K562 (cell line): Measurements from ENCODE around the gene PRUNE1. TPM values are rescaled to one million over a fixed set of nuclear protein-coding genes. Genes with fewer than 3 reads are reported as not detected.

Experiments used
- ATAC-seq: fragments of 200-7000 bp; cut with Tn5 transposase; 3 replicates; pipeline ENCODE4 v1.9.1; 2020; ENCODE audit warnings: moderate library complexity
- BruUV-seq: library from RNA; stranded (reverse); fragments of 400-500 nt; replicated peaks from 2 replicates; lab custom pipeline; 2021; lab: Mats Ljungman, UMichigan
- CTCF ChIA-PET: fragments of 300-600 bp; formaldehyde crosslinking; extraction: SDS; loops from one replicate; lab custom pipeline; 2021; ENCODE audit warnings: low intra/inter-chr PET ratio; lab: Yijun Ruan, JAX
- POLR2A ChIA-PET: fragments of 300-600, 350-650 bp; sonication (Branson Sonifier 250); formaldehyde crosslinking; extraction: SDS; loops from one replicate; lab custom pipeline; 2021; ENCODE audit warnings: antibody characterized with exemption, inconsistent platforms; lab: Yijun Ruan, JAX
- DNase-seq, 4 experiments: peaks; one replicate each; pipeline versions ENCODE4 v3.0.0 to v3.0.0-alpha.2; 2011 to 2018; ENCODE audit warnings: low spot score in 3 of 4, mixed read lengths in 3 of 4; ENCODE audit errors: extremely low read depth in 1 of 4
- FAIRE-seq: peaks from 2 replicates; lab custom pipeline; 2011; peaks lifted over from hg19 to GRCh38; lab: Jason Lieb, UNC
- H2AFZ ChIP-seq: 2 replicates; pipeline ENCODE4 v1.6.0; 2011; ENCODE audit warnings: low read depth, low read length, control low read depth, inconsistent platforms
- H3K27ac ChIP-seq: fragments of 200-600 bp; 3 replicates; pipeline ENCODE4 v1.8.0; 2011; ENCODE audit warnings: low read depth, mild to moderate bottlenecking, control low read depth, inconsistent platforms, low read length, moderate library complexity, mixed read lengths; ENCODE audit errors: extremely low read depth
- H3K27me3 ChIP-seq, 2 experiments: fragments of 300-600 bp in 1 of 2; 2 replicates in 1 of 2; 3 replicates in 1 of 2; pipeline versions ENCODE4 v1.6.0 to v1.8.0; 2011; ENCODE audit warnings: inconsistent platforms in 2 of 2, low read length in 2 of 2, mild to moderate bottlenecking in 1 of 2, mixed read lengths in 1 of 2, moderate library complexity in 1 of 2; ENCODE audit not compliant: control insufficient read depth in 2 of 2, insufficient read depth in 2 of 2
- H3K36me3 ChIP-seq: fragments of 300-600 bp; 3 replicates; pipeline ENCODE4 v1.8.0; 2011; ENCODE audit warnings: mild to moderate bottlenecking, low read length, inconsistent platforms; ENCODE audit not compliant: control insufficient read depth, insufficient read depth
- H3K4me1 ChIP-seq, 2 experiments: fragments of 200-600 bp in 1 of 2; replicated peaks in 1 of 2; 2 replicates in 1 of 2; 3 replicates in 1 of 2; pipeline versions ENCODE4 v1.5.1 to v1.8.0; 2011; ENCODE audit warnings: inconsistent platforms in 2 of 2, low read length in 2 of 2, mild to moderate bottlenecking in 1 of 2, mixed read lengths in 1 of 2, moderate library complexity in 1 of 2; ENCODE audit not compliant: control insufficient read depth in 2 of 2, insufficient read depth in 2 of 2
- H3K4me2 ChIP-seq: 2 replicates; pipeline ENCODE4 v1.6.1; 2011; ENCODE audit warnings: low read length, control low read depth, inconsistent platforms, mixed read lengths; ENCODE audit not compliant: insufficient read depth
- H3K4me3 ChIP-seq: fragments of 200-600 bp; sonication (generic), shearing (Covaris generic); 2 replicates; pipeline ENCODE4 v1.5.1; 2016; ENCODE audit warnings: control low read depth, inconsistent platforms
- H3K79me2 ChIP-seq: fragments of 200-600 bp; 3 replicates; pipeline ENCODE4 v1.8.0; 2011; ENCODE audit warnings: low read length, inconsistent platforms; ENCODE audit not compliant: control insufficient read depth, insufficient read depth
- H3K9ac ChIP-seq, 2 experiments: 2 replicates each; pipeline versions ENCODE4 v1.6.0 to v1.6.1; 2011; ENCODE audit warnings: low read depth in 2 of 2, low read length in 2 of 2, control low read depth in 1 of 2, inconsistent platforms in 1 of 2, mild to moderate bottlenecking in 1 of 2, mixed read lengths in 1 of 2; ENCODE audit not compliant: insufficient read depth in 1 of 2
- H3K9me1 ChIP-seq: one replicate; pipeline ENCODE4 v1.6.0; 2011; ENCODE audit warnings: inconsistent platforms, mild to moderate bottlenecking, low read length, moderate library complexity; ENCODE audit not compliant: control insufficient read depth, insufficient read depth
- H3K9me3 ChIP-seq: replicated peaks from 2 replicates; pipeline ENCODE4 v1.5.1; 2011; ENCODE audit warnings: low read depth, low read length, inconsistent platforms; ENCODE audit not compliant: control insufficient read depth, insufficient read depth
- H4K20me1 ChIP-seq: replicated peaks from 2 replicates; pipeline ENCODE4 v1.6.1; 2011; ENCODE audit warnings: low read length, inconsistent platforms, mixed read lengths; ENCODE audit not compliant: control insufficient read depth, insufficient read depth
- BCOR ChIP-seq: fragments of 450-650 bp; IDR thresholded peaks from 2 replicates; pipeline ENCODE4 v1.6.1; 2016
- CEBPB ChIP-seq: fragments of 450-650 bp; IDR thresholded peaks from 2 replicates; pipeline ENCODE4 v1.6.1; 2016; ENCODE audit warnings: missing genetic modification characterization, missing compliant biosample characterization
- CHD2 ChIP-seq: IDR thresholded peaks from 2 replicates; pipeline ENCODE4 v1.6.1; 2011; ENCODE audit warnings: low read depth, low read length
- DDX20 ChIP-seq: fragments of 450-650 bp; IDR thresholded peaks from 2 replicates; pipeline ENCODE4 v1.6.1; 2016; ENCODE audit warnings: missing genetic modification characterization, low read depth, mild to moderate bottlenecking, missing compliant biosample characterization, moderate library complexity
- DIDO1 ChIP-seq: fragments of 450-650 bp; IDR thresholded peaks from 2 replicates; pipeline ENCODE4 v1.6.1; 2016; ENCODE audit warnings: low read depth, missing biosample characterization, missing genetic modification characterization
- ERF ChIP-seq: fragments of 450-650 bp; formaldehyde crosslinking; IDR thresholded peaks from 2 replicates; pipeline ENCODE4 v1.4.0; 2020; ENCODE audit warnings: mild to moderate bottlenecking, mixed read lengths
- FOXP1 ChIP-seq: sonication (generic); formaldehyde crosslinking; IDR thresholded peaks from 2 replicates; pipeline ENCODE4 v1.8.0; 2022; ENCODE audit warnings: mild to moderate bottlenecking, missing genetic modification reagents
- HDGF ChIP-seq: fragments of 450-650 bp; IDR thresholded peaks from 2 replicates; pipeline ENCODE4 v1.6.1; 2016
- HMGN3 ChIP-seq: IDR thresholded peaks from 2 replicates; pipeline ENCODE4 v1.6.1; 2011; ENCODE audit warnings: borderline replicate concordance, low read depth, mild to moderate bottlenecking, mixed read lengths, low read length; ENCODE audit not compliant: insufficient read length; ENCODE audit errors: extremely low read depth
- JUND ChIP-seq, 2 experiments: IDR thresholded peaks; 2 replicates in 1 of 2; 3 replicates in 1 of 2; pipeline ENCODE4 v1.6.1; 2011; ENCODE audit warnings: borderline replicate concordance in 2 of 2, low read depth in 2 of 2, low read length in 2 of 2, improper control_type of control experiment in 1 of 2, missing biosample characterization in 1 of 2, missing genetic modification characterization in 1 of 2, missing genetic modification reagents in 1 of 2
- KLF13 ChIP-seq: fragments of 450-650 bp; IDR thresholded peaks from 2 replicates; pipeline ENCODE4 v1.6.1; 2016; ENCODE audit warnings: missing genetic modification characterization, low read depth, mild to moderate bottlenecking, missing compliant biosample characterization, moderate library complexity, borderline replicate concordance
- SP1 ChIP-seq: sonication (generic); formaldehyde crosslinking; IDR thresholded peaks from 2 replicates; pipeline ENCODE4 v1.8.1; 2022; ENCODE audit warnings: mild to moderate bottlenecking, missing genetic modification reagents
- TGIF2 ChIP-seq: sonication (generic); formaldehyde crosslinking; IDR thresholded peaks from 2 replicates; pipeline ENCODE4 v1.8.1; 2022; ENCODE audit warnings: mild to moderate bottlenecking, missing genetic modification reagents, moderate library complexity
- WGBS: fragments of 100-300 bp; shearing (Covaris generic); methylation state at CpG from one replicate; pipeline ENCODE4 v1.1.6; 2016; ENCODE audit warnings: low coverage, mixed read lengths; ENCODE audit not compliant: insufficient coverage; ENCODE audit errors: missing lambda C conversion rate; 5-methylcytosine and 5-hydroxymethylcytosine counted together
- in situ Hi-C: fragments of 300-500 bp; cut with MboI; formaldehyde crosslinking; loops from 4 replicates; pipeline ENCODE4 v1.15.0; 2018; ENCODE audit warnings: inconsistent platforms, mixed read lengths
- intact Hi-C: fragments of 100-400 bp; cut with micrococcal nuclease; formaldehyde crosslinking; loops from 2 replicates; pipeline ENCODE4 v1.14.2; 2022
- polyA plus RNA-seq, 8 experiments: library from polyadenylated mRNA; depleted of rRNA in 4 of 8; stranded (reverse) in 5 of 8; unstranded in 3 of 8; fragments of >200 nt; fragmentation: Nextera tagmentation in 2 of 8; fragmentation: Illumina TruSeq in 1 of 8; extraction: Ambion mirVana in 2 of 8; extraction: Trizol in 1 of 8; gene quantifications; 2 replicates each; pipeline versions ENCODE4 v1.2.1 to v1.2.3, GENCODE V29; 2011 to 2014; ENCODE audit warnings: inconsistent platforms in 1 of 8, missing spikeins in 1 of 8
- total RNA-seq, 7 experiments: library from RNA; depleted of rRNA in 6 of 7; stranded (reverse); fragments of >200 nt in 6 of 7; fragmentation: Illumina TruSeq in 2 of 7; extraction: Trizol in 2 of 7; gene quantifications; 2 replicates each; pipeline versions ENCODE4 v1.2.1 to v1.2.3, GENCODE V29; 2011 to 2021; ENCODE audit warnings: low replicate concordance in 1 of 7
- TF ChIP-seq, protein P1 (sequence below): IDR thresholded peaks from 2 replicates; pipeline ENCODE4 v1.6.1; 2011; ENCODE audit warnings: borderline replicate concordance, low read depth, mild to moderate bottlenecking, moderate library complexity, low read length; ENCODE audit not compliant: insufficient read depth, poor library complexity, severe bottlenecking
- TF ChIP-seq, protein P2 (sequence below), 3 experiments: IDR thresholded peaks in 2 of 3; conservative IDR thresholded peaks in 1 of 3; 2 replicates each; pipeline ENCODE4 v1.5.1; 2011 to 2012; ENCODE audit warnings: low read length in 3 of 3, mild to moderate bottlenecking in 3 of 3, control low read depth in 2 of 3, improper control_type of control experiment in 1 of 3, inconsistent platforms in 1 of 3, low read depth in 1 of 3, mixed read lengths in 1 of 3, moderate library complexity in 1 of 3; ENCODE audit not compliant: insufficient read depth in 2 of 3

The PRUNE1 gene
- total and polyA plus RNA-seq, 9 of the 15 experiments (the other 6 are each of a cell fraction or from before 2014, with no cell fraction given) = 16.7 to 48.3 (median 26.2) TPM

DNA sequence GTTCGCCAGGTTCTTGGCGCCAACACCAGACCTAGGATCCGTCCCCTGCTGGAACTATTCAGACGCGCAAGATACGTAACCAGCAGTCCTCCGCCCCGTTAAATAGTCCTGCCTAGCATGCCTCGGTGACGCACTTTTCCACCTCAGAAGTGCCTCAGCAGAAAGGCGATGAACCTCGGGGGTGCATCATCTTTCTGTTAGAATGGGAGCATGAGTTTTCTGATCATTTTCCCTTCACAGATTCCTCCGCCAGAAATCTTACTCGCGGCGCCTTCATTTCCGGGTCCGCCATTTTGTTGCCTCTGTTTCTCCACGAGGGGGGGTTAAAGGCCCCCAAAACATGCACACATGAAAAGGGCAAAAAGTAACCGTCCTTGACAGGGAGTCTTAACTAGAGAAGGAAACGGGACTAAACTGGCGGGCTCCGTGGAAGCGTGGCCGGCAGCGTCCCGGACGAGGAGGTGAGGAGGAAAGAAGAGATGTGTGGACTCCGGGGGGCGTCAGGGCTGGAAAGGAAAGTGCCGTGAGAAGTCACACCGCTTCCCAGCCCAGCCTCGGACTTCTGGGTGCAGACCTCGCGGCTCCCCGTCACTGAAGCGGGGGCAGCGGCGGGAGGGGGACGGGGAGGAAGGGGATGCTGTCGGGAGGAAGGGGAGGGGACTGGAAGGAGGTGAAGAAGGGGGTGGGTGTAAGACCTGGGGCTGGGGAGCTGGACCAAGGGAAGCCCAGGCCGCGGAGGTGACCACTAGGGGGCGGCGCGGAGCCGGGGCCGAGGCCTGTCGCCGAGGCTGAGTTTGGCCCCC, 62.4 kb downstream of the PRUNE1 start, which contains the start of gene GABPB2 (continued):
- TF ChIP-seq TGIF2 (CRISPR knock-in tag) = no peak
- peak; percentile 20; the same call in 1 of the 2 replicates for TF ChIP-seq JUND (IDR thresholded peaks at IDR 0.05; ENCODE audit: borderline replicate concordance, low read depth, low read length)
- peak; percentile 80; the same call in 2 of the 3 replicates for TF ChIP-seq JUND (tag; IDR thresholded peaks at IDR 0.05; ENCODE audit: borderline replicate concordance, low read depth, low read length)
- TF ChIP-seq DIDO1 (tag) = peak; percentile 94
- no peak for TF ChIP-seq HMGN3
- TF ChIP-seq, all 486 proteins: peak for 227

DNA sequence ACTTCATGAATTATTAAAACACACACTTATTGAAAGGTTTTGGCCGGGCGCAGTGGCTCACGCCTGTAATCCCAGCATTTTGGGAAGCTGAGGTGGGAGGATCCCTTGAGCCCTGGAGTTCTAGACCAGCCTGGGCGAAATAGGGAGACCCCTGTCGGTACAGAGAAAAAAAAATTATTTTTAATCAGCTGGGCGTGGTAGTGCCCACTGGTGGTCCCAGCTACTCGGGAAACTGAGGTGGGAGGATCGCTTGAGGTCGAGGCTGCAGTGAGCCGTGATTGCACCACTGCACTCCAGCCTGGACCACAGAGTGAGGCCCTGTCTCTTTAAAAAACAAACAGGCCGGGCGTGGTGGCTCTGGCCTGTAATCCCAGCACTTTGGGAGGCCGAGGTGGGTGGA, 64.0 kb downstream of the PRUNE1 start:
- intact Hi-C loops (loop anchor here (5.0 kb wide), 1 partner anchor 65 kb away; the partner anchor contains the start of genes MINDY1 and PRUNE1), in situ Hi-C loops (no loop called here)
- no peak overlapping the region for H3K9ac ChIP-seq
- H3K27ac ChIP-seq = no peak overlapping the region; the same call in 2 of the 3 replicates
- WGBS = 31% methylated on average over 13 of the region's 13 CpGs
- ChIA-PET CTCF (interaction anchor here (0.6 kb wide), 1 partner anchor 37 kb away, joined by 6 read pairs; no protein-coding TSS in a partner anchor), POLR2A (interaction anchor here (0.6 to 1.5 kb wide), 5 partner anchors 9 to 668 kb away, joined by 3 to 6 read pairs (median 3); no protein-coding TSS in a partner anchor)
- no peak for DNase-seq
- H3K79me2 ChIP-seq = peaks cover 20% of the 10 kb centered on the region
- no peak for ATAC-seq
- H3K36me3 ChIP-seq = peaks cover 15% of the 10 kb centered on the region; the same call in 1 of the 3 replicates
- no peak overlapping the region for H3K4me3 ChIP-seq
- H3K4me2 ChIP-seq = no peak overlapping the region
- H3K9me3 ChIP-seq = no peaks in the 10 kb centered on the region
- FAIRE-seq = no peak
- no peaks in the 10 kb centered on the region for H3K9me1 ChIP-seq
- H3K4me1 ChIP-seq = peaks cover 20 to 29% of the 10 kb centered on the region in 2 experiments
- no peaks in the 10 kb centered on the region for H4K20me1 ChIP-seq
- H2AFZ ChIP-seq = no peak overlapping the region
- H3K27me3 ChIP-seq = no peaks in the 10 kb centered on the region
- BruUV-seq = no TSS peak
- TF ChIP-seq DDX20 (tag) (no peak), CEBPB (tag) (no peak), BCOR (0 out of 2 replicates have a peak, but pooled peaks have one; percentile 11), HDGF (no peak), KLF13 (tag) (peak; percentile 27; the same call in 1 of the 2 replicates), SP1 (peak; percentile 26; the same call in 1 of the 2 replicates), ERF (CRISPR knock-in tag) (no peak), CHD2 (no peak), FOXP1 (CRISPR knock-in tag) (no peak)
- TF ChIP-seq, protein P1, sequence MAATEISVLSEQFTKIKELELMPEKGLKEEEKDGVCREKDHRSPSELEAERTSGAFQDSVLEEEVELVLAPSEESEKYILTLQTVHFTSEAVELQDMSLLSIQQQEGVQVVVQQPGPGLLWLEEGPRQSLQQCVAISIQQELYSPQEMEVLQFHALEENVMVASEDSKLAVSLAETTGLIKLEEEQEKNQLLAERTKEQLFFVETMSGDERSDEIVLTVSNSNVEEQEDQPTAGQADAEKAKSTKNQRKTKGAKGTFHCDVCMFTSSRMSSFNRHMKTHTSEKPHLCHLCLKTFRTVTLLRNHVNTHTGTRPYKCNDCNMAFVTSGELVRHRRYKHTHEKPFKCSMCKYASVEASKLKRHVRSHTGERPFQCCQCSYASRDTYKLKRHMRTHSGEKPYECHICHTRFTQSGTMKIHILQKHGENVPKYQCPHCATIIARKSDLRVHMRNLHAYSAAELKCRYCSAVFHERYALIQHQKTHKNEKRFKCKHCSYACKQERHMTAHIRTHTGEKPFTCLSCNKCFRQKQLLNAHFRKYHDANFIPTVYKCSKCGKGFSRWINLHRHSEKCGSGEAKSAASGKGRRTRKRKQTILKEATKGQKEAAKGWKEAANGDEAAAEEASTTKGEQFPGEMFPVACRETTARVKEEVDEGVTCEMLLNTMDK = peak; percentile 52
- TF ChIP-seq, protein P2, sequence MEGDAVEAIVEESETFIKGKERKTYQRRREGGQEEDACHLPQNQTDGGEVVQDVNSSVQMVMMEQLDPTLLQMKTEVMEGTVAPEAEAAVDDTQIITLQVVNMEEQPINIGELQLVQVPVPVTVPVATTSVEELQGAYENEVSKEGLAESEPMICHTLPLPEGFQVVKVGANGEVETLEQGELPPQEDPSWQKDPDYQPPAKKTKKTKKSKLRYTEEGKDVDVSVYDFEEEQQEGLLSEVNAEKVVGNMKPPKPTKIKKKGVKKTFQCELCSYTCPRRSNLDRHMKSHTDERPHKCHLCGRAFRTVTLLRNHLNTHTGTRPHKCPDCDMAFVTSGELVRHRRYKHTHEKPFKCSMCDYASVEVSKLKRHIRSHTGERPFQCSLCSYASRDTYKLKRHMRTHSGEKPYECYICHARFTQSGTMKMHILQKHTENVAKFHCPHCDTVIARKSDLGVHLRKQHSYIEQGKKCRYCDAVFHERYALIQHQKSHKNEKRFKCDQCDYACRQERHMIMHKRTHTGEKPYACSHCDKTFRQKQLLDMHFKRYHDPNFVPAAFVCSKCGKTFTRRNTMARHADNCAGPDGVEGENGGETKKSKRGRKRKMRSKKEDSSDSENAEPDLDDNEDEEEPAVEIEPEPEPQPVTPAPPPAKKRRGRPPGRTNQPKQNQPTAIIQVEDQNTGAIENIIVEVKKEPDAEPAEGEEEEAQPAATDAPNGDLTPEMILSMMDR (IDR thresholded peaks at IDR 0.05 in 2 of 3, conservative IDR thresholded peaks at IDR 0.05 in 1 of 3; ENCODE audit: insufficient read depth in 2 of 3, low read depth in 1 of 3, low read length in 3 of 3) = peak; percentile 34 to 66 (median 52); a peak in 5 of 6 replicates
